GM19023 (cell line): Measurements from ENCODE around the gene FARP1.

ENCODE experiments used
- ATAC-seq: cut with Tn5 transposase; IDR thresholded peaks from one replicate; pipeline ENCODE4 v1.9.1; 2021; ENCODE audit warnings: mild to moderate bottlenecking, moderate library complexity; ENCODE audit not compliant: unreplicated experiment

The FARP1 gene

GRCh38 chr13:98438246-98439125, 295.6 kb downstream of the FARP1 start:
- no peak for ATAC-seq

- no peak for ATAC-seq
These were observed 296.4 kb downstream of the FARP1 start for GRCh38 chr13:98439126-98439828.

GRCh38 chr13:98439896-98440295, 297.0 kb downstream of the FARP1 start:
- no peak for ATAC-seq

GRCh38 chr13:98440390-98441055, 297.6 kb downstream of the FARP1 start:
- ATAC-seq = no peak

- ATAC-seq = no peak
These were observed 298.3 kb downstream of the FARP1 start for GRCh38 chr13:98441056-98441676.

- no peak for ATAC-seq
These were observed 299.7 kb downstream of the FARP1 start for GRCh38 chr13:98442391-98443230.

GRCh38 chr13:98443329-98443728, 300.4 kb downstream of the FARP1 start:
- no peak for ATAC-seq

GRCh38 chr13:98443800-98444325, 301.0 kb downstream of the FARP1 start:
- ATAC-seq = no peak

GRCh38 chr13:98444381-98444780, 301.5 kb downstream of the FARP1 start:
- no peak for ATAC-seq

- ATAC-seq = peak; percentile 90
These were observed 302.7 kb downstream of the FARP1 start for GRCh38 chr13:98445340-98446233.

GRCh38 chr13:98446234-98446621, 303.3 kb downstream of the FARP1 start:
- no peak for ATAC-seq

- no peak for ATAC-seq
These were observed 304.2 kb downstream of the FARP1 start for GRCh38 chr13:98447130-98447529.

GRCh38 chr13:98447881-98448641, 305.2 kb downstream of the FARP1 start:
- no peak for ATAC-seq

GRCh38 chr13:98448642-98448928, 305.7 kb downstream of the FARP1 start:
- no peak for ATAC-seq

- ATAC-seq = no peak
These were observed 306.4 kb downstream of the FARP1 start for GRCh38 chr13:98449273-98449672.

GRCh38 chr13:98450026-98450425, 307.1 kb downstream of the FARP1 start:
- no peak for ATAC-seq

- ATAC-seq = no peak
These were observed 307.7 kb downstream of the FARP1 start for GRCh38 chr13:98450539-98451111.
